ENCODE results near the gene NUCB2.

Gene NUCB2

GRCh38 chr11:17272801-17273200 is 3.7 kb upstream of the NUCB2 start:
- TF ChIP-seq EZH2phosphoT487 (IDR thresholded peaks at IDR 0.05; ENCODE audit: low read depth), result no peak
- TF ChIP-seq, protein P1, sequence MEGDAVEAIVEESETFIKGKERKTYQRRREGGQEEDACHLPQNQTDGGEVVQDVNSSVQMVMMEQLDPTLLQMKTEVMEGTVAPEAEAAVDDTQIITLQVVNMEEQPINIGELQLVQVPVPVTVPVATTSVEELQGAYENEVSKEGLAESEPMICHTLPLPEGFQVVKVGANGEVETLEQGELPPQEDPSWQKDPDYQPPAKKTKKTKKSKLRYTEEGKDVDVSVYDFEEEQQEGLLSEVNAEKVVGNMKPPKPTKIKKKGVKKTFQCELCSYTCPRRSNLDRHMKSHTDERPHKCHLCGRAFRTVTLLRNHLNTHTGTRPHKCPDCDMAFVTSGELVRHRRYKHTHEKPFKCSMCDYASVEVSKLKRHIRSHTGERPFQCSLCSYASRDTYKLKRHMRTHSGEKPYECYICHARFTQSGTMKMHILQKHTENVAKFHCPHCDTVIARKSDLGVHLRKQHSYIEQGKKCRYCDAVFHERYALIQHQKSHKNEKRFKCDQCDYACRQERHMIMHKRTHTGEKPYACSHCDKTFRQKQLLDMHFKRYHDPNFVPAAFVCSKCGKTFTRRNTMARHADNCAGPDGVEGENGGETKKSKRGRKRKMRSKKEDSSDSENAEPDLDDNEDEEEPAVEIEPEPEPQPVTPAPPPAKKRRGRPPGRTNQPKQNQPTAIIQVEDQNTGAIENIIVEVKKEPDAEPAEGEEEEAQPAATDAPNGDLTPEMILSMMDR (IDR thresholded peaks at IDR 0.05; ENCODE audit: low read depth, low read length), result no peak
- H3K4me1 ChIP-seq (ENCODE audit: low read length), result peaks cover 9% of the 10 kb centered on the region
- no peak overlapping the region for H3K9ac ChIP-seq (ENCODE audit: low read length)
- H3K4me2 ChIP-seq (ENCODE audit: low read length), result no peak overlapping the region
- H3K4me3 ChIP-seq (ENCODE audit: low read length), result no peak overlapping the region
- no peaks in the 10 kb centered on the region for H4K20me1 ChIP-seq (ENCODE audit: insufficient read depth, low read length)
- H3K27me3 ChIP-seq (ENCODE audit: low read depth, low read length), result peaks cover 45% of the 10 kb centered on the region
- H3K79me2 ChIP-seq (ENCODE audit: low read length), result no peaks in the 10 kb centered on the region
- no peak overlapping the region for H3K27ac ChIP-seq (ENCODE audit: low read length)
- no peaks in the 10 kb centered on the region for H3K36me3 ChIP-seq (replicated peaks; ENCODE audit: low read depth, low read length)
- H3K9me3 ChIP-seq (ENCODE audit: insufficient read depth, low read length), result no peaks in the 10 kb centered on the region
- H2AFZ ChIP-seq (ENCODE audit: low read depth, low read length), result no peak overlapping the region

GRCh38 chr11:17273211-17273610 is 3.3 kb upstream of the NUCB2 start:
- no peak for TF ChIP-seq EZH2phosphoT487 (IDR thresholded peaks at IDR 0.05; ENCODE audit: low read depth)
- TF ChIP-seq, protein P1 (IDR thresholded peaks at IDR 0.05; ENCODE audit: low read depth, low read length), result no peak
- no peak overlapping the region for H2AFZ ChIP-seq (ENCODE audit: low read depth, low read length)

DNA sequence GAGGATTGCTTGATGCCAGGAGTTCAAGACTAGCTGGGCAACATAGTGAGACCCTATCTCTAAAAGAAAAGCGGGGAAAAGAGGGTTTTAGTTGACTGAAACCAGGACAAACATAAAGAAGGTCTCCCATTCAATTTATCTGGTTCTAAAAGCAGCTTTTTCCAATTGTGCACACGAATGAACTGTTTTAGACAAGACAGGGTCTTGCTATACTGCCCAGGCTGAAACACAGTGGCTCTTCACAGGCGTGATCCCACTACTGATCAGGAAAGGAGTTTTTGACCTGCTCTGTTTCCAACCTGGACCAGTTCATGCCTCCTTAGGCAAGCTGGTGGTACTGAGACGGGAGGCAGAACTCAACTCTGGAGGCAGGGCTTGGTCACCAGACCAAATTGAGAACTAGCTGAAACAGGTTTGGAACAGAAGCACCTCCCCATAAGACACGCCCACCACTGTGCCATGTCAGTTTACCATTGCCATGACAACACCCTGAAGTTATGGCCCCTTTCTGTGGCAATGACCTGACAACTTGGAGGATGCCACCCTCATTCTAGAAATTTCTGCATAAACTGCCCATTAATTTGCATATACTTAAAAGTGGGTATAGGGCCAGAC is 2.8 kb upstream of the NUCB2 start:
- H3K27ac ChIP-seq (ENCODE audit: low read length), result no peak overlapping the region

More at GRCh38 chr11:17273211-17273610, 3.3 kb upstream of the NUCB2 start:
- no peaks in the 10 kb centered on the region for H3K36me3 ChIP-seq (replicated peaks; ENCODE audit: low read depth, low read length)
- peaks cover 45% of the 10 kb centered on the region for H3K27me3 ChIP-seq (ENCODE audit: low read depth, low read length)
- H3K79me2 ChIP-seq (ENCODE audit: low read length), result no peaks in the 10 kb centered on the region
- no peak overlapping the region for H3K4me2 ChIP-seq (ENCODE audit: low read length)
- H4K20me1 ChIP-seq (ENCODE audit: insufficient read depth, low read length), result no peaks in the 10 kb centered on the region
- peaks cover 9% of the 10 kb centered on the region for H3K4me1 ChIP-seq (ENCODE audit: low read length)
- no peak overlapping the region for H3K4me3 ChIP-seq (ENCODE audit: low read length)
- no peaks in the 10 kb centered on the region for H3K9me3 ChIP-seq (ENCODE audit: insufficient read depth, low read length)
- H3K27ac ChIP-seq (ENCODE audit: low read length), result no peak overlapping the region
- H3K9ac ChIP-seq (ENCODE audit: low read length), result no peak overlapping the region

GRCh38 chr11:17275400-17276235 is 921 bp upstream of the NUCB2 start:
- Histone ChIP-seq H3K4me3 (ENCODE audit: low read length) (peak overlapping the region; percentile 88), H3K36me3 (replicated peaks; ENCODE audit: low read depth, low read length) (no peaks in the 10 kb centered on the region), H3K9ac (ENCODE audit: low read length) (peak overlapping the region; percentile 76), H3K27me3 (ENCODE audit: low read depth, low read length) (peaks cover 32% of the 10 kb centered on the region), H3K79me2 (ENCODE audit: low read length) (no peaks in the 10 kb centered on the region), H4K20me1 (ENCODE audit: insufficient read depth, low read length) (no peaks in the 10 kb centered on the region), H2AFZ (ENCODE audit: low read depth, low read length) (peak overlapping the region; percentile 87), H3K9me3 (ENCODE audit: insufficient read depth, low read length) (no peaks in the 10 kb centered on the region), H3K27ac (ENCODE audit: low read length) (no peak overlapping the region), H3K4me2 (ENCODE audit: low read length) (peak overlapping the region; percentile 86), H3K4me1 (ENCODE audit: low read length) (peaks cover 9% of the 10 kb centered on the region)
- TF ChIP-seq, protein P1 (IDR thresholded peaks at IDR 0.05; ENCODE audit: low read depth, low read length), result no peak
- no peak for TF ChIP-seq EZH2phosphoT487 (IDR thresholded peaks at IDR 0.05; ENCODE audit: low read depth)

More for the DNA sequence above, 2.8 kb upstream of the NUCB2 start:
- no peaks in the 10 kb centered on the region for H3K36me3 ChIP-seq (replicated peaks; ENCODE audit: low read depth, low read length)
- no peak overlapping the region for H2AFZ ChIP-seq (ENCODE audit: low read depth, low read length)
- no peak overlapping the region for H3K4me2 ChIP-seq (ENCODE audit: low read length)
- H3K27me3 ChIP-seq (ENCODE audit: low read depth, low read length), result peaks cover 44% of the 10 kb centered on the region
- H3K9ac ChIP-seq (ENCODE audit: low read length), result no peak overlapping the region
- H3K79me2 ChIP-seq (ENCODE audit: low read length), result no peaks in the 10 kb centered on the region
- no peak for TF ChIP-seq EZH2phosphoT487 (IDR thresholded peaks at IDR 0.05; ENCODE audit: low read depth)
- no peaks in the 10 kb centered on the region for H4K20me1 ChIP-seq (ENCODE audit: insufficient read depth, low read length)
- peaks cover 9% of the 10 kb centered on the region for H3K4me1 ChIP-seq (ENCODE audit: low read length)
- no peaks in the 10 kb centered on the region for H3K9me3 ChIP-seq (ENCODE audit: insufficient read depth, low read length)
- no peak overlapping the region for H3K4me3 ChIP-seq (ENCODE audit: low read length)

Data from OCI-LY3 (cell line).